Activated T-cell treated with anti-CD3 and anti-CD28 coated beads, Interleukin-2, amount 50 U/mL, for 24 hours (primary cell): ENCODE data around the gene UBIAD1.

Experiments
- DNase-seq: peaks from one replicate; pipeline ENCODE4 v3.0.0-alpha.2; 2020
- H3K27ac Mint-ChIP-seq: 2 replicates; pipeline ENCODE4 v1.8.0; 2020; ENCODE audit warnings: mild to moderate bottlenecking, mixed read lengths
- H3K27me3 Mint-ChIP-seq: 2 replicates; pipeline ENCODE4 v1.8.0; 2020; ENCODE audit warnings: mixed read lengths
- H3K36me3 Mint-ChIP-seq: 2 replicates; pipeline ENCODE4 v1.8.0; 2020; ENCODE audit warnings: low read depth, mixed read lengths
- H3K4me1 Mint-ChIP-seq: 2 replicates; pipeline ENCODE4 v1.8.0; 2020; ENCODE audit warnings: low read depth, mixed read lengths
- H3K4me3 Mint-ChIP-seq: 2 replicates; pipeline ENCODE4 v1.8.0; 2020; ENCODE audit warnings: mild to moderate bottlenecking, moderate library complexity, mixed read lengths
- H3K9me3 Mint-ChIP-seq: 2 replicates; pipeline ENCODE4 v1.8.0; 2020; ENCODE audit warnings: mixed read lengths

Gene UBIAD1

GRCh38 chr1:11311816-11312755, 39.1 kb downstream of the UBIAD1 start:
- Mint-ChIP-seq H3K4me3 (no peak overlapping the region), H3K27me3 (no peaks in the 10 kb centered on the region)

GRCh38 chr1:11314959-11315358, 42.0 kb downstream of the UBIAD1 start:
- Mint-ChIP-seq H3K27ac (no peak overlapping the region), H3K36me3 (no peaks in the 10 kb centered on the region), H3K4me1 (peaks cover 13% of the 10 kb centered on the region), H3K27me3 (peaks cover 2% of the 10 kb centered on the region), H3K4me3 (no peak overlapping the region), H3K9me3 (no peaks in the 10 kb centered on the region)
- DNase-seq: no peak

More at GRCh38 chr1:11311816-11312755, 39.1 kb downstream of the UBIAD1 start:
- Mint-ChIP-seq H3K27ac (no peak overlapping the region), H3K4me1 (peaks cover 11% of the 10 kb centered on the region), H3K9me3 (no peaks in the 10 kb centered on the region), H3K36me3 (no peaks in the 10 kb centered on the region)
- DNase-seq: no peak

- no peaks in the 10 kb centered on the region for H3K9me3 Mint-ChIP-seq
- no peak overlapping the region for H3K4me3 Mint-ChIP-seq
- H3K4me1 Mint-ChIP-seq: peaks cover 17% of the 10 kb centered on the region
- no peaks in the 10 kb centered on the region for H3K36me3 Mint-ChIP-seq
- H3K27ac Mint-ChIP-seq: no peak overlapping the region
- H3K27me3 Mint-ChIP-seq: peaks cover 4% of the 10 kb centered on the region
- DNase-seq: no peak
Measured at GRCh38 chr1:11316701-11317100, 43.7 kb downstream of the UBIAD1 start.

GRCh38 chr1:11318982-11319381, 46.0 kb downstream of the UBIAD1 start:
- no peaks in the 10 kb centered on the region for H3K36me3 Mint-ChIP-seq
- peaks cover 4% of the 10 kb centered on the region for H3K27me3 Mint-ChIP-seq
- no peak for DNase-seq
- peaks cover 6% of the 10 kb centered on the region for H3K4me1 Mint-ChIP-seq
- H3K9me3 Mint-ChIP-seq: no peaks in the 10 kb centered on the region
- no peak overlapping the region for H3K27ac Mint-ChIP-seq
- H3K4me3 Mint-ChIP-seq: no peak overlapping the region

- no peaks in the 10 kb centered on the region for H3K9me3 Mint-ChIP-seq
- no peaks in the 10 kb centered on the region for H3K36me3 Mint-ChIP-seq
- peak; percentile 65 for DNase-seq
- H3K4me1 Mint-ChIP-seq: peaks cover 6% of the 10 kb centered on the region
- H3K27me3 Mint-ChIP-seq: peaks cover 4% of the 10 kb centered on the region
- no peak overlapping the region for H3K4me3 Mint-ChIP-seq
- no peak overlapping the region for H3K27ac Mint-ChIP-seq
Measured at GRCh38 chr1:11320153-11320936, 47.3 kb downstream of the UBIAD1 start.

- Mint-ChIP-seq H3K9me3 (no peaks in the 10 kb centered on the region), H3K27ac (no peak overlapping the region), H3K4me3 (no peak overlapping the region), H3K27me3 (peaks cover 4% of the 10 kb centered on the region), H3K36me3 (no peaks in the 10 kb centered on the region), H3K4me1 (peaks cover 6% of the 10 kb centered on the region)
- no peak for DNase-seq
Measured at GRCh38 chr1:11321656-11322491, 48.9 kb downstream of the UBIAD1 start.

GRCh38 chr1:11324567-11325165, 51.7 kb downstream of the UBIAD1 start:
- no peak overlapping the region for H3K4me3 Mint-ChIP-seq
- no peak overlapping the region for H3K27ac Mint-ChIP-seq
- DNase-seq: no peak
- H3K9me3 Mint-ChIP-seq: no peaks in the 10 kb centered on the region
- H3K27me3 Mint-ChIP-seq: peaks cover 4% of the 10 kb centered on the region
- no peaks in the 10 kb centered on the region for H3K36me3 Mint-ChIP-seq
- H3K4me1 Mint-ChIP-seq: peaks cover 6% of the 10 kb centered on the region

- no peaks in the 10 kb centered on the region for H3K27me3 Mint-ChIP-seq
- DNase-seq: no peak
- no peaks in the 10 kb centered on the region for H3K36me3 Mint-ChIP-seq
- H3K27ac Mint-ChIP-seq: no peak overlapping the region
- H3K4me3 Mint-ChIP-seq: no peak overlapping the region
- no peaks in the 10 kb centered on the region for H3K4me1 Mint-ChIP-seq
- no peaks in the 10 kb centered on the region for H3K9me3 Mint-ChIP-seq
Measured at GRCh38 chr1:11326070-11326469, 53.1 kb downstream of the UBIAD1 start.

- Mint-ChIP-seq H3K36me3 (no peaks in the 10 kb centered on the region), H3K9me3 (no peaks in the 10 kb centered on the region), H3K27me3 (no peaks in the 10 kb centered on the region), H3K4me3 (no peak overlapping the region), H3K4me1 (no peaks in the 10 kb centered on the region), H3K27ac (no peak overlapping the region)
- DNase-seq: no peak
Measured at GRCh38 chr1:11328444-11328843, 55.4 kb downstream of the UBIAD1 start.

- H3K9me3 Mint-ChIP-seq: no peaks in the 10 kb centered on the region
- no peak for DNase-seq
- no peak overlapping the region for H3K4me3 Mint-ChIP-seq
- H3K4me1 Mint-ChIP-seq: no peaks in the 10 kb centered on the region
- no peaks in the 10 kb centered on the region for H3K36me3 Mint-ChIP-seq
- H3K27ac Mint-ChIP-seq: no peak overlapping the region
- no peaks in the 10 kb centered on the region for H3K27me3 Mint-ChIP-seq
Measured at GRCh38 chr1:11330411-11330810, 57.4 kb downstream of the UBIAD1 start.

GRCh38 chr1:11331036-11331944, 58.3 kb downstream of the UBIAD1 start:
- Mint-ChIP-seq H3K9me3 (no peaks in the 10 kb centered on the region), H3K4me1 (no peaks in the 10 kb centered on the region), H3K27me3 (no peaks in the 10 kb centered on the region), H3K36me3 (no peaks in the 10 kb centered on the region), H3K27ac (no peak overlapping the region), H3K4me3 (no peak overlapping the region)
- no peak for DNase-seq

- Mint-ChIP-seq H3K4me3 (no peak overlapping the region), H3K36me3 (no peaks in the 10 kb centered on the region), H3K4me1 (no peaks in the 10 kb centered on the region), H3K9me3 (no peaks in the 10 kb centered on the region), H3K27ac (no peak overlapping the region), H3K27me3 (no peaks in the 10 kb centered on the region)
- no peak for DNase-seq
Measured at GRCh38 chr1:11331945-11332546, 59.0 kb downstream of the UBIAD1 start.

- Mint-ChIP-seq H3K9me3 (no peaks in the 10 kb centered on the region), H3K4me3 (no peak overlapping the region), H3K36me3 (no peaks in the 10 kb centered on the region), H3K27me3 (peaks cover 5% of the 10 kb centered on the region), H3K27ac (no peak overlapping the region), H3K4me1 (peaks cover 2% of the 10 kb centered on the region)
- no peak for DNase-seq
Measured at GRCh38 chr1:11333631-11334030, 60.6 kb downstream of the UBIAD1 start.
